ENCODE measurements around the gene CACNB1. TPM values are rescaled to one million over a fixed set of nuclear protein-coding genes. Genes with fewer than 3 reads are reported as not detected.

The CACNB1 gene
- polyA plus RNA-seq, 1 donor = 232 TPM

GRCh38 chr17:39225959-39226683 lies 28.7 kb upstream of the CACNB1 start:
- DNase-seq (ENCODE audit: low read depth) = no peak

GRCh38 chr17:39225308-39225958 lies 28.0 kb upstream of the CACNB1 start, which contains the start of gene STAC2:
TSS of gene STAC2 (minus strand) at chr17:39225945. CDS start at chr17:39225502, 443 bp downstream.
- DNase-seq (ENCODE audit: low read depth) = no peak

- DNase-seq (ENCODE audit: low read depth) = no peak
These were observed 27.4 kb upstream of the CACNB1 start for GRCh38 chr17:39224778-39225307.

- no peak for DNase-seq (ENCODE audit: low read depth)
These were observed 26.7 kb upstream of the CACNB1 start for GRCh38 chr17:39223907-39224777.

- DNase-seq (ENCODE audit: low read depth) = no peak
These were observed 25.7 kb upstream of the CACNB1 start for GRCh38 chr17:39222866-39223834.

GRCh38 chr17:39222151-39222550 lies 24.7 kb upstream of the CACNB1 start:
- DNase-seq (ENCODE audit: low read depth) = no peak

- DNase-seq (ENCODE audit: low read depth) = no peak
These were observed 24.1 kb upstream of the CACNB1 start for GRCh38 chr17:39221572-39221971.

GRCh38 chr17:39219647-39220154 lies 22.2 kb upstream of the CACNB1 start:
- DNase-seq (ENCODE audit: low read depth) = no peak

- DNase-seq (ENCODE audit: low read depth) = no peak
These were observed 21.4 kb upstream of the CACNB1 start for GRCh38 chr17:39218906-39219305.

- DNase-seq (ENCODE audit: low read depth) = no peak
These were observed 20.4 kb upstream of the CACNB1 start for GRCh38 chr17:39217734-39218369.

GRCh38 chr17:39213852-39214251 lies 16.4 kb upstream of the CACNB1 start:
- DNase-seq (ENCODE audit: low read depth) = no peak

GRCh38 chr17:39212841-39213480 lies 15.5 kb upstream of the CACNB1 start:
- DNase-seq (ENCODE audit: low read depth) = no peak

- no peak for DNase-seq (ENCODE audit: low read depth)
These were observed 14.8 kb upstream of the CACNB1 start for GRCh38 chr17:39212195-39212810.

- no peak for DNase-seq (ENCODE audit: low read depth)
These were observed 12.6 kb upstream of the CACNB1 start for GRCh38 chr17:39210093-39210434.

- no peak for DNase-seq (ENCODE audit: low read depth)
These were observed 12.0 kb upstream of the CACNB1 start for GRCh38 chr17:39209317-39210092.

- DNase-seq (ENCODE audit: low read depth) = no peak
These were observed 11.4 kb upstream of the CACNB1 start for GRCh38 chr17:39208893-39209292.

- no peak for DNase-seq (ENCODE audit: low read depth)
These were observed 10.7 kb upstream of the CACNB1 start for GRCh38 chr17:39208136-39208535.

- DNase-seq (ENCODE audit: low read depth) = no peak
These were observed 7.7 kb upstream of the CACNB1 start for GRCh38 chr17:39205112-39205526.
